ENCODE data around the gene MYH6. TPM values are rescaled to one million over a fixed set of nuclear protein-coding genes. Genes with fewer than 3 reads are reported as not detected.

Gene MYH6
- total and polyA plus RNA-seq, 8 donors: 0.03 to 1.5 (median 0.05) TPM; not detected in 3

GRCh38 chr14:23335623-23336022 is 72.5 kb downstream of the MYH6 start:
- no peaks in the 10 kb centered on the region for H3K36me3 ChIP-seq
- no peak overlapping the region for H3K4me3 ChIP-seq
- no peak for ATAC-seq
- intact Hi-C loops (cut with DNase I): no loop called here
- no peaks in the 10 kb centered on the region for H3K4me1 ChIP-seq
- no peak for TF ChIP-seq CTCF (IDR thresholded peaks at IDR 0.05)
- H3K27ac ChIP-seq: no peak overlapping the region
- no peaks in the 10 kb centered on the region for H3K27me3 ChIP-seq
- H3K9me3 ChIP-seq: peaks cover 0 to 9% of the 10 kb centered on the region in 2 donors
- no peak for DNase-seq

Small RNAs within 50 kb of the gene (microRNA-seq; reads per million reads assigned to microRNA genes)
- gene MIR208A: 0 to 0.84 reads per million in 2 donors
- 0 to 2.0 reads per million in 2 donors for gene MIR208B

Other genes starting within 250 kb of the MYH6 start
- gene SLC7A8, start 224.6 kb downstream of the MYH6 start, total RNA-seq: 10 to 100 TPM; 38.5 to 42.2 TPM
- gene SLC7A8, start 224.6 kb downstream of the MYH6 start, polyA plus RNA-seq (ENCODE audit: insufficient read length in 6 of 6): 100 to 1,000 TPM; 112 to 153 (median 132) TPM
- not detected for gene RNF212B, start 170.3 kb downstream of the MYH6 start, total RNA-seq
- gene RNF212B, start 170.3 kb downstream of the MYH6 start, polyA plus RNA-seq (ENCODE audit: insufficient read length in 6 of 6): under 1 TPM; 0.47 to 0.94 (median 0.74) TPM
- gene HOMEZ, start 122.1 kb downstream of the MYH6 start, total RNA-seq: 10 to 100 TPM; 11.9 to 13.2 TPM
- gene HOMEZ, start 122.1 kb downstream of the MYH6 start, polyA plus RNA-seq (ENCODE audit: insufficient read length in 6 of 6): 10 to 100 TPM; 12.6 to 18.6 (median 16.8) TPM
- 10 to 100 TPM; 11.3 to 18.6 TPM for gene PPP1R3E, start 105.4 kb downstream of the MYH6 start, total RNA-seq
- gene PPP1R3E, start 105.4 kb downstream of the MYH6 start, polyA plus RNA-seq (ENCODE audit: insufficient read length in 6 of 6): 10 to 100 TPM; 18.8 to 24.5 (median 20.4) TPM
- 10 to 100 TPM; 37.1 to 49.9 TPM for gene BCL2L2, start 101.4 kb downstream of the MYH6 start, total RNA-seq
- 10 to 100 TPM; 39.2 to 41.5 (median 40.4) TPM for gene BCL2L2, start 101.4 kb downstream of the MYH6 start, polyA plus RNA-seq (ENCODE audit: insufficient read length in 6 of 6)
- 100 to 1,000 TPM; 119 to 138 TPM for gene PABPN1, start 86.8 kb downstream of the MYH6 start, total RNA-seq
- gene PABPN1, start 86.8 kb downstream of the MYH6 start, polyA plus RNA-seq (ENCODE audit: insufficient read length in 6 of 6): 100 to 1,000 TPM; 187 to 256 (median 214) TPM
- gene SLC22A17, start 55.4 kb downstream of the MYH6 start, total RNA-seq: 10 to 100 TPM; 13.2 to 27.1 TPM
- gene SLC22A17, start 55.4 kb downstream of the MYH6 start, polyA plus RNA-seq (ENCODE audit: insufficient read length in 6 of 6): 10 to 100 TPM; 27.1 to 41.5 (median 35.6) TPM
- gene EFS, start 43.1 kb downstream of the MYH6 start, total RNA-seq: 10 to 100 TPM; 15.8 to 17.0 TPM
- gene EFS, start 43.1 kb downstream of the MYH6 start, polyA plus RNA-seq (ENCODE audit: insufficient read length in 6 of 6): 10 to 100 TPM; 39.7 to 64.1 (median 47.3) TPM
- gene IL25, start 35.5 kb downstream of the MYH6 start, total RNA-seq: not detected
- not detected for gene IL25, start 35.5 kb downstream of the MYH6 start, polyA plus RNA-seq (ENCODE audit: insufficient read length in 6 of 6)
- 1 to 10 TPM in 1 of 2 donors, under 1 TPM in 1; 0.71 to 2.0 TPM for gene CMTM5, start 31.2 kb downstream of the MYH6 start, total RNA-seq
- 1 to 10 TPM; 2.1 to 4.1 (median 3.0) TPM for gene CMTM5, start 31.2 kb downstream of the MYH6 start, polyA plus RNA-seq (ENCODE audit: insufficient read length in 6 of 6)
- 1 to 10 TPM; 1.2 to 1.8 TPM for gene MYH7, start 27.4 kb upstream of the MYH6 start, total RNA-seq
- gene MYH7, start 27.4 kb upstream of the MYH6 start, polyA plus RNA-seq (ENCODE audit: insufficient read length in 6 of 6): 1 to 10 TPM in 1 of 6 donors, under 1 TPM in 4, not detected in 1; 0.03 to 2.0 (median 0.04) TPM
- 10 to 100 TPM; 21.6 to 31.4 TPM for gene NGDN, start 61.4 kb upstream of the MYH6 start, total RNA-seq
- 10 to 100 TPM; 58.1 to 79.3 (median 61.6) TPM for gene NGDN, start 61.4 kb upstream of the MYH6 start, polyA plus RNA-seq (ENCODE audit: insufficient read length in 6 of 6)
- gene ZFHX2, start 143.5 kb upstream of the MYH6 start, total RNA-seq: 1 to 10 TPM; 2.9 to 3.1 TPM
- 1 to 10 TPM; 4.7 to 6.2 (median 5.3) TPM for gene ZFHX2, start 143.5 kb upstream of the MYH6 start, polyA plus RNA-seq (ENCODE audit: insufficient read length in 6 of 6)
- 10 to 100 TPM; 15.2 to 20.3 TPM for gene THTPA, start 148.0 kb upstream of the MYH6 start, total RNA-seq
- gene THTPA, start 148.0 kb upstream of the MYH6 start, polyA plus RNA-seq (ENCODE audit: insufficient read length in 6 of 6): 10 to 100 TPM; 10.7 to 13.2 (median 12.4) TPM
- 100 to 1,000 TPM in 1 of 2 donors, 10 to 100 TPM in 1; 93.7 to 121 TPM for gene AP1G2, start 159.5 kb upstream of the MYH6 start, total RNA-seq
- gene AP1G2, start 159.5 kb upstream of the MYH6 start, polyA plus RNA-seq (ENCODE audit: insufficient read length in 6 of 6): 10 to 100 TPM; 60.6 to 97.3 (median 92.2) TPM
- 1 to 10 TPM; 1.3 TPM for gene JPH4, start 170.5 kb upstream of the MYH6 start, total RNA-seq
- 1 to 10 TPM in 3 of 6 donors, under 1 TPM in 3; 0.84 to 1.2 (median 1.0) TPM for gene JPH4, start 170.5 kb upstream of the MYH6 start, polyA plus RNA-seq (ENCODE audit: insufficient read length in 6 of 6)
- under 1 TPM; 0.26 to 0.55 TPM for gene DHRS2, start 228.1 kb upstream of the MYH6 start, total RNA-seq
- 1 to 10 TPM in 2 of 6 donors, under 1 TPM in 4; 0.28 to 1.1 (median 0.67) TPM for gene DHRS2, start 228.1 kb upstream of the MYH6 start, polyA plus RNA-seq (ENCODE audit: insufficient read length in 6 of 6)